HEK293 (cell line): Measurements from ENCODE around the gene CAPN12.

Experiments
- ZNF174 ChIP-seq: fragments of 450-650 bp; formaldehyde crosslinking; IDR thresholded peaks from 2 replicates; pipeline ENCODE4 v1.5.0; 2017; ENCODE audit warnings: missing biosample characterization, mild to moderate bottlenecking, missing genetic modification characterization
- ZNF776 ChIP-seq: fragments of 450-650 bp; formaldehyde crosslinking; IDR thresholded peaks from 2 replicates; pipeline ENCODE4 v1.5.0; 2017; ENCODE audit warnings: missing biosample characterization, missing genetic modification characterization, borderline replicate concordance
- ZSCAN30 ChIP-seq: fragments of 450-650 bp; IDR thresholded peaks from 2 replicates; pipeline ENCODE4 v1.5.1; 2018; ENCODE audit warnings: missing biosample characterization, mild to moderate bottlenecking, missing genetic modification characterization, moderate library complexity
- TF ChIP-seq, protein P1 (sequence below): fragments of 450-650 bp; formaldehyde crosslinking; IDR thresholded peaks from 2 replicates; pipeline ENCODE4 v1.5.1; 2016; ENCODE audit warnings: missing biosample characterization, missing genetic modification characterization
- TF ChIP-seq, protein P2 (sequence below): fragments of 450-650 bp; formaldehyde crosslinking; IDR thresholded peaks from 2 replicates; pipeline ENCODE4 v1.5.1; 2016; ENCODE audit warnings: missing biosample characterization, missing genetic modification characterization

DNA sequence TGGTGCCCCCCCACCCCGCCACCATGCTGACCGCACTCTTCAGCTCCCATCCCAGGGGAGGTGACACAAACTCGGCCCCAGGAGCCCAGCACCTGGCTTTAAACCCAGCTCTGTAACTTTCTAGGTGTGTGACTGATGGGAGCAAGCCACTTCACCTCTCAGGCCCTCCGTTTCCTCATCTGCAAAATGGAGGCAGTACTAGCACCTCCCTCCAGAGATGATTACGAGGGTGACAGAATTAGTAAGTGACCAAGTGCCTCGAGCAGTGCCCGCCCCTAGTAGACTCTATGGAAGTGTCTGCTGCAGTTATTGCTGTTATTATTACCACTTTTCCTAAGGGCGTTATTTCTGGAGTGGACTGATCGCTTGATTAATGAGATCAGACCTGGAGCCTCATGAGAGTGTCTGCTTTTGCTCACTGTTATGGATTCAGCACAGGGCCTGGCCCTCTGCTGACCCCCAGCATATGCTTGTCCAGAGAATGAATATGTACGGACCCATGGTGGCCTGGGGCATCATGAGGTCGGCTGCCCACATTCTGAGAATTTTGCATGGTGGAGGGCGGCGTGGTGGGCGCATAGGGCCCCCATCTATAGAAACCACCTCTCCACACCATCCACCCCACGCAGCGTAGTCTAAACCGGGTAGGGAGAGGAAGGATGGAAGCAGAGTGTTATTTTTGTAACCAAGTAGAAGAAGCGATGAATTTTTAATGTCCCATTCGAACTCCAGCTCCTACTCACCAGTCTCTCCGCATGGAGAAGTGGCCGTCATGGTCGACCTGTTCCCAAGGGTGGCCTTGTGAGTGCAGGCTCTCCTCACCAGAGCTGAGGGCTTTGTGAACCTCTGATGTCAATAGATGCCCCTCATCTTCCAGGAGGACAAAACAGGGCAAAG, 48.2 kb downstream of the CAPN12 start:
- no peak for TF ChIP-seq ZNF174 (tag by site-specific recombination)
- TF ChIP-seq, protein P1, sequence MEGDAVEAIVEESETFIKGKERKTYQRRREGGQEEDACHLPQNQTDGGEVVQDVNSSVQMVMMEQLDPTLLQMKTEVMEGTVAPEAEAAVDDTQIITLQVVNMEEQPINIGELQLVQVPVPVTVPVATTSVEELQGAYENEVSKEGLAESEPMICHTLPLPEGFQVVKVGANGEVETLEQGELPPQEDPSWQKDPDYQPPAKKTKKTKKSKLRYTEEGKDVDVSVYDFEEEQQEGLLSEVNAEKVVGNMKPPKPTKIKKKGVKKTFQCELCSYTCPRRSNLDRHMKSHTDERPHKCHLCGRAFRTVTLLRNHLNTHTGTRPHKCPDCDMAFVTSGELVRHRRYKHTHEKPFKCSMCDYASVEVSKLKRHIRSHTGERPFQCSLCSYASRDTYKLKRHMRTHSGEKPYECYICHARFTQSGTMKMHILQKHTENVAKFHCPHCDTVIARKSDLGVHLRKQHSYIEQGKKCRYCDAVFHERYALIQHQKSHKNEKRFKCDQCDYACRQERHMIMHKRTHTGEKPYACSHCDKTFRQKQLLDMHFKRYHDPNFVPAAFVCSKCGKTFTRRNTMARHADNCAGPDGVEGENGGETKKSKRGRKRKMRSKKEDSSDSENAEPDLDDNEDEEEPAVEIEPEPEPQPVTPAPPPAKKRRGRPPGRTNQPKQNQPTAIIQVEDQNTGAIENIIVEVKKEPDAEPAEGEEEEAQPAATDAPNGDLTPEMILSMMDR (tag by site-specific recombination) = no peak
- no peak for TF ChIP-seq ZSCAN30
- TF ChIP-seq ZNF776 (tag by site-specific recombination) = no peak
- TF ChIP-seq, protein P2, sequence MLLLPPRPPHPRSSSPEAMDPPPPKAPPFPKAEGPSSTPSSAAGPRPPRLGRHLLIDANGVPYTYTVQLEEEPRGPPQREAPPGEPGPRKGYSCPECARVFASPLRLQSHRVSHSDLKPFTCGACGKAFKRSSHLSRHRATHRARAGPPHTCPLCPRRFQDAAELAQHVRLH (tag by site-specific recombination) = no peak
